ENCODE data around the gene SLC4A4.

The SLC4A4 gene

DNA sequence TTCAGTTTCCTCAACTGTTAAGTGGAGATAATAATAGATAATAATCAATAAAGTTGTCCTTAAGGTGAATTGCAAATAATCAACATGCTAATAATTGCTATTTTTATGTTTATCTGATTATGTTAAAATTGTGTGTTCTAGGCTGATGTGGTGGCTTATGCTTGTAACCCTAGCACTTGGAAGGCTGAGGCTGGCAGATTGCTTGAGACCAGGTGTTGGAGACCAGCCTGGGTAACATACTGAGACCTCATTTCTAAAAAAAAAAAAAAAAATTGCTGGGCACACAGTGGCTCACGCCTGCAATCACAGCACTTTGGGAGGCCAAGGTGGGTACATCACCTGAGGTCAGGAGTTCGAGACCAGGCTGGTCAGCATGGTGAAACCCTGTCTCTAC is 269.9 kb downstream of the SLC4A4 start:
- DNase-seq: no peak

DNA sequence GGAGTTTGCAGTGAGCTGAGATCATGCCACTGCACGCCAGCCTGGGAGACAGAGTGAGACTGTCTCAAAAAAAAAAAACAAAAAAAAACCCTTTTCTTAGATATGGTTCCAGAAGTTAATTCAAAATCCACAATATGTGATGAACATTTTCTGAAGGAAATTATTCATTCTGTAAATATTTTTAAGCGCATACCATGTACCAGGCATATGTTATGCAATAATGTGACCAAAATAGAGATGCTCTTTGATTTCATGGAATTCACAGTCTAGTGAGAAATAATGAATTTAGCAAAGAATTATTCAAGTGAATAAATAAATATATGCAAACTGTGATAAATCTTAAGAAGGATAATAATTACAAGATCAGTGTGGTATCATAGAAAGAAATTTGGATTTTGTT is 270.3 kb downstream of the SLC4A4 start:
- no peak for DNase-seq

DNA sequence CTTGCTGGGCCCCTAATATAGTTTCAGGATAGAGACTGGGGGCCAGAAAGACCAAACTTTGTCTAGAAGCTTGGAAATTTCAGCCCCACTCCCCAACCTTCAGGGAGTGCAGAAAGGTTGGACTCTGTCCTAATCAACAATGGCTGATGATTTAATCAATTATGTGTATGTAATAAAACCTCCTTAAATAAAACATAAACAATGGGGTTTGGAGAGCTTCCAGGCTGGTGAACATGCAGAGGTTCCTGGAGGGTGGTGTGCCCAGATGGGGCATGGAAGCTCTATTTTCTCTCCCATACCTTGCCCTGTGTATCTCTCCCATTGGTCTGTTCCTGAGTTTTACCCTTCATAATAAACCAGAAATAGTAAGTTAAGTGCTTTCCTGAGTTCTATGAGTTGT is 270.8 kb downstream of the SLC4A4 start:
- DNase-seq: no peak

DNA sequence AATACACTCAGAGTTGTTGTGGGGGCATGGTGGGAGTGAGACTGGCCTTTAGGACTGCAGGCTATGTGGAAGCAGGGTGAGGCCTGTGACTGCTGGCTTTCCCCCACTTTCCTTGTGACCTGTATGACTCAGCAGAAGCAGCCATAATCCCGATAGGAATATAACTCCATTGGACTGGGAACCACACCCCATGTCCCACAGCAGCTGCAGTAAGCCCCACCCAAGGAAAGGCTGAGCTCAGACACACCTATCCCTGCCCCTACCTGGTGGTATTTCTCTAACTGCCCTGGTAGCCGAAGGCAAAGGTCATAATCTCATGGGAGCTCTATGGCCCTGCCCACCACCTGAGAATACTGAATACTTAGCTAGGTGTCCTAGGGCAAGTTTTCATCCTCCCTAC is 275.8 kb downstream of the SLC4A4 start:
- no peak for DNase-seq

DNA sequence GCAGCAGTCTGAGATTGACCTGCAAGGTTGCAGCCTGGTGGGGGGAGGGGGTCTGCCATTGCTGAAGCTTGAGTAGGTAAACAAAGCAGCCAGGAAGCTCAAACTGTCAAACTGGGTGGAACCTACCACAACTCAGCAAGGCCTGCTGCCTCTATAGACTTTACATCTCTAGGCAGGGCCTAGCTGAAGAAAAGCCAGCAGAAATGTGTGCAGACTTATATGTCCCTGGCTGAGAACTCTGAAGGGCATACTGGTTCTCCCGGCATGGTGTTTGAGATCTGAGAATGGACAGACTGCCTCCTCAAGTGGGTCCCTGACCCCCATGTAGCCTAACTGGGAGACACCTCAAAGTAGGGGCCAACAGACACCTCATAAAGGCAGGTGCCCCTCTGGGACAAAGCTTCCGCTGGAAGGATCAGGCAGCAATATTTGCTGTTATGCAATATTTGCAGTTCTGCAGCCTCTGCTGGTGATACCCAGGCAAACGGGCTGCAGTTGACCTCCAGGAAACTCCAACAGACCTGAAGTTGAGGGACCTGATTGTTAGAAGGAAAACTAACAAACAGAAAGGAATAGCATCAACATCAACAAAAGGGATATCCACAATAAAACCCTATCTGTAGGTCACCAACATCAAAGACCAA is 277.5 kb downstream of the SLC4A4 start:
- no peak for DNase-seq
